Ureter (tissue), 1 donor: ENCODE results near the gene LIF. TPM values are rescaled to one million over a fixed set of nuclear protein-coding genes. Genes with fewer than 3 reads are reported as not detected.

Source experiments
- total RNA-seq: library from RNA; stranded (reverse); gene quantifications from one replicate; pipeline ENCODE4 v1.2.4, GENCODE V29; 2023
- donor health status: DM: yes; HTN: yes; CAD: no.

Gene LIF
- total RNA-seq, 1 donor from 2014 or later, result 2.1 TPM

Other genes with a start within 250 kb of the LIF start
- not detected for gene HORMAD2, start 166.3 kb downstream of the LIF start, total RNA-seq
- gene OSM, start 20.1 kb upstream of the LIF start, total RNA-seq, result 0.36 TPM
- 17.5 TPM for gene CASTOR1, start 42.7 kb upstream of the LIF start, total RNA-seq
- 40.0 TPM for gene TBC1D10A, start 80.2 kb upstream of the LIF start, total RNA-seq
- 193 TPM for gene SF3A1, start 110.1 kb upstream of the LIF start, total RNA-seq
- 3.3 TPM for gene CCDC157, start 110.2 kb upstream of the LIF start, total RNA-seq
- 17.5 TPM for gene RNF215, start 140.7 kb upstream of the LIF start, total RNA-seq
- gene SEC14L2, start 150.3 kb upstream of the LIF start, total RNA-seq, result 5.8 TPM
- gene MTFP1, start 179.0 kb upstream of the LIF start, total RNA-seq, result 9.1 TPM
- not detected for gene SEC14L3, start 225.3 kb upstream of the LIF start, total RNA-seq